ENCODE measurements around the gene AMBRA1.

Gene AMBRA1

DNA sequence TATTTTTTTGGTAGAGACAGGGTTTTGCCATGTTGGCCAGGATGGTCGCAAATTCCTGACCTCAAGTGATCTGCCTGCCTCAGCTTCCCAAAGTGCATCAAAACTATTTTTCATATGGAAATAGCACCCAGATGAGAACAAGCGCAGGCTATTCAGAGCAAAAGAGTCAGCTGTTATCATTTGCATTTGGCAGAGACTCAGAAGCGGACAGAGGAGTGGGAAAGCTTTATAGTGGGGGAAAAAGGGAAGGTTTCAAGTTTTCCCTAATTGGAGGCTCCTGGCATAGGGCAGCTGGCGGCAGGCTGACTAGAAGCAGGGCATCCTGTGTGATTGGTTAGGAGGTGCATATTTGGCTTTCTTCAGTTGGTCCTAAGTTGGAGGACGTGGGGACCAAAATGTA lies 43.7 kb upstream of the AMBRA1 start:
- ChIA-PET POLR2A (no interaction called here), CTCF (no interaction called here)
- no peak for DNase-seq (ENCODE audit: extremely low spot score)
- no peak for TF ChIP-seq CTBP1 (IDR thresholded peaks at IDR 0.05; ENCODE audit: borderline replicate concordance)

DNA sequence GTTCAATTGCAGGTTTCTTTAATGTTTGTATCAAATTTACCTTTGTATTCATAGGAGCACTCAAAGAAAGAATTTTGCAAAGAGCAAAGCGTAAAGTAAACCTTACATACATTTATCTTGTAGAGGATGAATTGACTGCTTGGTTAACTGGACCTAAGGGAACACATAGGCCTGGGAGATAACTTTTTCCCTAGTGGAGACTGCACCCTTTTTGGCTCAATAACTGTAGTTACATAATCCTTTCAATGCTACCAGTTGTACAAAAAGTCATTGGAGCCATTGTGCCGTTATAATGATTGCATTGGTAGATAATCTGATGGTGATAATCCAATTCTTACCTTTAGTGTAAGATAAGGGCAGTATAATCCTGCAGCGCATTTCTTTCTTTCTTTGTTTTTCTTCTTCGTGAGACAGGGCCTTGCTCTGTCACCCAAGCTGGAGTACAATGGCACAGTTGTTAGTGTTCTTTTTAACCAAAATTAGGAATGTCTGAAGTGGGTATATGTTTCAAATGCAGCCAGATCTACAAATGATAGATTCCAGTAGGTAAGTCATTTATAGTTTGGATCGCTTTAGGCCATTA lies 41.8 kb upstream of the AMBRA1 start:
- POLR2A ChIA-PET: no interaction called here
- no peak for DNase-seq (ENCODE audit: extremely low spot score)
- TF ChIP-seq ZNF384 (IDR thresholded peaks at IDR 0.05) (no peak), FOXM1 (IDR thresholded peaks at IDR 0.05; ENCODE audit: borderline replicate concordance) (no peak), ELF4 (IDR thresholded peaks at IDR 0.05) (no peak), PKNOX1 (IDR thresholded peaks at IDR 0.05) (no peak)
- CTCF ChIA-PET: no interaction called here

DNA sequence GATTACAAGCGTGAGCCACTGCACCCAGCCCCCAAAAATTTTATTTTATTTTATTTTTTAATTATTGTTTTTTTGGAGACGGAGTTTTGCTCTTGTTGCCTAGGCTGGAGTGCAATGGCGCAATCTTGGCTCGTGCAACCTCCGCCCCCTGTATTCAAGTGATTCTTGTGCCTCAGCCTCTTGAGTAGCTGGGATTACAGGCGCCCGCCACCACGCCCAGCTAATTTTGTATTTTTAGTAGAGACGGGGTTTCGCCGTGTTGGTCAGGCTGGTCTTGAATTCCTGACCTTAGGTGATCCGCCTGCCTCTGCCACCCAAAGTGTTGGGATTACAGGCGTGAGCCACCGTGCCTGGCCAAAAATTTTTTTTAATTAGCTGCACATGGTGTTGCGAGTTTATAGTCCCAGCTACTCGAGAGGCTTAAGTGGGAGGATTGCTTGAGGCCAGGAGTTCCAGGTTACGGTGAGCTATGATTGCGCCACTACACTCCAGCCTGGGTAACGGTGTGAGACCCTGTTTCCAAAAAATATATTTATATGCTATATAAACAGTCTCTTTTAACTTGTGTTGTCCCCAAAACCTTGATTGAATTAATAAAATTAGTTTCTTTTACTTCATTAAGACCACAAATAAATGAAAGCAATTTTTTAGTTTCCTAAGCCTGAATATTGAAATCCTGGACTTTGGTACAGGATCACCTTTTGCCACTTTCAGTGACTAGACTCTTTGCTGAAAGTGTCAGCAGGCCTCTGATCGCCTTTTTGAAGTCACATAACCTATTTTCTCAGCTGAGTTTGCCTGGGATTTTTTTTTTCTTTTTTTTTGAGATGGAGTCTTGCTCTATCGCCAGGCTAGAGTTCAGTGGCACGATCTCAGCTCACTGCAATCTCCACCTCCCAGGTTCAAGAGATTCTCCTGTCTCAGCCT lies 39.7 kb upstream of the AMBRA1 start:
- TF ChIP-seq CTBP1 (IDR thresholded peaks at IDR 0.05; ENCODE audit: borderline replicate concordance): no peak
- no peak for TF ChIP-seq LEF1 (IDR thresholded peaks at IDR 0.05; ENCODE audit: borderline replicate concordance)
- no peak for TF ChIP-seq FOXK2 (IDR thresholded peaks at IDR 0.05)
- no peak for TF ChIP-seq L3MBTL2 (conservative IDR thresholded peaks at IDR 0.05)
- no peak for TF ChIP-seq FOXM1 (IDR thresholded peaks at IDR 0.05; ENCODE audit: borderline replicate concordance)
- no peak for TF ChIP-seq HDGF (IDR thresholded peaks at IDR 0.05; ENCODE audit: borderline replicate concordance)
- TF ChIP-seq SUZ12 (IDR thresholded peaks at IDR 0.05): no peak
- no peak for TF ChIP-seq BHLHE40 (IDR thresholded peaks at IDR 0.05; ENCODE audit: borderline replicate concordance)
- no peak for TF ChIP-seq ZNF384 (IDR thresholded peaks at IDR 0.05)
- no peak for TF ChIP-seq SP1 (IDR thresholded peaks at IDR 0.05)
- TF ChIP-seq PKNOX1 (IDR thresholded peaks at IDR 0.05): no peak
- no peak for TF ChIP-seq NFRKB (IDR thresholded peaks at IDR 0.05)
- CTCF ChIA-PET: no interaction called here
- DNase-seq (ENCODE audit: extremely low spot score): no peak
- POLR2A ChIA-PET: no interaction called here

DNA sequence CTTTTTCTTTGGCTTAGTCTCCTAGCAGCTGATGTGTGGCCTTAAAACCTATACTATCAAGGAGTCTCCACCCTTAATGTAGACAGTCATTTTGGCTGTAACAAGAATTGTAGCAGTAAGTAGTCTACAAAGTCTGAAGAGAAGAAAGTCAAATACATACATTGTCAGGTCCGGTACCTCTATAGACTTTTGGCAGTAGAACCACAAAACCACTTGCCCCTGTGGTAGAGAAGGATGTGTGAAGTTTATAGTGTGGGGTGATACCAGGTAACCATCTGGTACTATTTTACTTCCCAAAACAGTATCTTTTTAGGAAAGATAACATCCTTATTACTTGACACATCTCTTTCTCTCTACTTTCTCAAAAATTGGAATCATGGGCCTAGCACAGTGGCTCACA lies 38.7 kb upstream of the AMBRA1 start:
- ChIA-PET CTCF (no interaction called here), POLR2A (no interaction called here)
- no peak for DNase-seq (ENCODE audit: extremely low spot score)
- TF ChIP-seq L3MBTL2 (conservative IDR thresholded peaks at IDR 0.05): no peak
- TF ChIP-seq SP1 (IDR thresholded peaks at IDR 0.05): no peak
- no peak for TF ChIP-seq TARDBP (IDR thresholded peaks at IDR 0.05)
- TF ChIP-seq CTBP1 (IDR thresholded peaks at IDR 0.05; ENCODE audit: borderline replicate concordance): no peak
- TF ChIP-seq FOXM1 (IDR thresholded peaks at IDR 0.05; ENCODE audit: borderline replicate concordance): no peak
- no peak for TF ChIP-seq FOXA1 (IDR thresholded peaks at IDR 0.05)
- TF ChIP-seq FOXK2 (IDR thresholded peaks at IDR 0.05): no peak
- no peak for TF ChIP-seq LEF1 (IDR thresholded peaks at IDR 0.05; ENCODE audit: borderline replicate concordance)
- no peak for TF ChIP-seq ARNT (IDR thresholded peaks at IDR 0.05)
- no peak for TF ChIP-seq PKNOX1 (IDR thresholded peaks at IDR 0.05)
- TF ChIP-seq HDGF (IDR thresholded peaks at IDR 0.05; ENCODE audit: borderline replicate concordance): no peak
- TF ChIP-seq ZNF384 (IDR thresholded peaks at IDR 0.05): no peak
- no peak for TF ChIP-seq ELF4 (IDR thresholded peaks at IDR 0.05)
- no peak for TF ChIP-seq BHLHE40 (IDR thresholded peaks at IDR 0.05; ENCODE audit: borderline replicate concordance)
- no peak for TF ChIP-seq SUZ12 (IDR thresholded peaks at IDR 0.05)
- TF ChIP-seq NFRKB (IDR thresholded peaks at IDR 0.05): no peak

GRCh38 chr11:46631676-46632075 lies 37.9 kb upstream of the AMBRA1 start:
- TF ChIP-seq SP1 (IDR thresholded peaks at IDR 0.05) (no peak), SUZ12 (IDR thresholded peaks at IDR 0.05) (no peak)
- DNase-seq (ENCODE audit: extremely low spot score): no peak
- POLR2A ChIA-PET: no interaction called here
- CTCF ChIA-PET: no interaction called here

GRCh38 chr11:46630237-46630636 lies 36.4 kb upstream of the AMBRA1 start:
- no peak for TF ChIP-seq SUZ12 (IDR thresholded peaks at IDR 0.05)
- TF ChIP-seq ELF4 (IDR thresholded peaks at IDR 0.05): no peak
- no peak for TF ChIP-seq FOXK2 (IDR thresholded peaks at IDR 0.05)
- ChIA-PET POLR2A (no interaction called here), CTCF (no interaction called here)
- no peak for DNase-seq (ENCODE audit: extremely low spot score)

- DNase-seq (ENCODE audit: extremely low spot score): no peak
- CTCF ChIA-PET: no interaction called here
- TF ChIP-seq ARNT (IDR thresholded peaks at IDR 0.05): no peak
- no peak for TF ChIP-seq FOXA1 (IDR thresholded peaks at IDR 0.05)
- TF ChIP-seq FOXM1 (IDR thresholded peaks at IDR 0.05; ENCODE audit: borderline replicate concordance): no peak
- POLR2A ChIA-PET: no interaction called here
Measured at GRCh38 chr11:46628961-46629360, 35.1 kb upstream of the AMBRA1 start.

All from HEK293T (cell line).